Left lung (tissue), 10 donors: ENCODE measurements around the gene VTI1A. TPM values are rescaled to one million over a fixed set of nuclear protein-coding genes. Genes with fewer than 3 reads are reported as not detected.
A peak's percentile ranks its signal among the peaks of the same experiment; 100 is the strongest.

Source experiments
- ATAC-seq: fragments of 200-7000 bp; cut with Tn5 transposase; one replicate; pipeline ENCODE4 v1.9.1; 2020; ENCODE audit warnings: moderate library complexity
- DNase-seq, 4 donors: peaks; one replicate each; pipeline ENCODE4 v3.0.0-alpha.2; 2013 to 2020
- H3K27ac ChIP-seq, 2 donors: fragments of 200-600 bp; sonication (generic) in 1 of 2; one replicate each; pipeline versions ENCODE4 v1.5.0 to v1.8.0; 2020 to 2021
- H3K27me3 ChIP-seq, 2 donors: fragments of 200-600 bp; sonication (generic) in 1 of 2; one replicate each; pipeline versions ENCODE4 v1.5.0 to v1.8.0; 2020 to 2021
- H3K36me3 ChIP-seq, 2 donors: fragments of 200-600 bp; sonication (generic) in 1 of 2; one replicate each; pipeline versions ENCODE4 v1.5.0 to v1.8.0; 2020 to 2021
- H3K4me1 ChIP-seq, 2 donors: fragments of 200-600 bp; one replicate each; pipeline ENCODE4 v1.8.0; 2021
- H3K4me3 ChIP-seq, 2 donors: fragments of 200-600 bp; sonication (generic) in 1 of 2; one replicate each; pipeline versions ENCODE4 v1.5.0 to v1.8.0; 2020 to 2021; ENCODE audit warnings: mild to moderate bottlenecking in 1 of 2
- H3K9me3 ChIP-seq, 2 donors: fragments of 200-600 bp; sonication (generic) in 1 of 2; one replicate each; pipeline versions ENCODE4 v1.5.0 to v1.8.0; 2020 to 2021
- CTCF ChIP-seq, 2 donors: fragments of 200-600 bp; sonication (generic) in 1 of 2; IDR thresholded peaks; one replicate each; pipeline versions ENCODE4 v1.5.0 to v1.8.0; 2021; ENCODE audit warnings: antibody characterized with exemption in 2 of 2
- intact Hi-C, 2 donors: fragments of 100-400 bp; cut with DNase I; formaldehyde crosslinking; loops; one replicate each; pipeline versions ENCODE4 v1.11.2 to v1.14.2; 2022
- polyA plus RNA-seq, 6 donors: library from polyadenylated mRNA; unstranded; fragments of 120-200 nt; gene quantifications; one replicate each; pipeline ENCODE4 v1.2.1, GENCODE V29; 2013; ENCODE audit not compliant: insufficient read length in 6 of 6
- total RNA-seq, 2 donors: library from RNA; stranded (reverse); fragmentation: NEBNext Ultra II Directional; extraction: Animal tissue kit (Norgen Biotek cat#: 25700); gene quantifications; one replicate each; pipeline ENCODE4 v1.2.1, GENCODE V29; 2021
- donor health status: DM: no; HTN: yes; CAD: no.
- donor health status: DM: no; HTN: no; CAD: no.

VTI1A gene
- total and polyA plus RNA-seq, 8 donors: 13.6 to 39.0 (median 17.7) TPM

GRCh38 chr10:112614072-112614471 lies 167.1 kb downstream of the VTI1A start:
- intact Hi-C loops: no loop called here
- no peaks in the 10 kb centered on the region for H3K4me1 ChIP-seq
- no peak overlapping the region for H3K27ac ChIP-seq
- ATAC-seq (peak; percentile 72), DNase-seq (no peak)
- no peaks in the 10 kb centered on the region for H3K27me3 ChIP-seq
- H3K36me3 ChIP-seq: no peaks in the 10 kb centered on the region
- peaks cover 0 to 10% of the 10 kb centered on the region in 2 donors for H3K9me3 ChIP-seq
- no peak overlapping the region for H3K4me3 ChIP-seq
- TF ChIP-seq CTCF (IDR thresholded peaks at IDR 0.05): no peak

DNA sequence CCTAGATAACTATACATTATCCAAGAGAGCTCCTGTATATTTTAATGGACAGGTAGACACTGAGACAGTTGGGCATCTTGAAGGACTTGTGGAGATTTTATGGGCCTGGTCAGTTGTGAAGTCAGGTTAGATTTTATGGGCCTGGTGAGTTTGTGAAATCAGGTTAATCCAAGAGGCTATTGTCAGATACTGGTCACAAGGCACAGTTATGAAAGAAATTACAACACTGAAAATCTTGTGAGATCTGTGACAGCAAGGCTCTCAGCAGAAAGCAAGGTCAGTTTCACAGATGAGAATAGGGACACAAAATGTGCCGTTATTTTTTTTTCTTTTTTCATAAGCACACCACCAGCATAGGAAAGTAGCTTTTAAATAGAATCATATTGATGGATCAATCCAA lies 167.6 kb downstream of the VTI1A start:
- ATAC-seq (peak; percentile 27), DNase-seq (no peak)

DNA sequence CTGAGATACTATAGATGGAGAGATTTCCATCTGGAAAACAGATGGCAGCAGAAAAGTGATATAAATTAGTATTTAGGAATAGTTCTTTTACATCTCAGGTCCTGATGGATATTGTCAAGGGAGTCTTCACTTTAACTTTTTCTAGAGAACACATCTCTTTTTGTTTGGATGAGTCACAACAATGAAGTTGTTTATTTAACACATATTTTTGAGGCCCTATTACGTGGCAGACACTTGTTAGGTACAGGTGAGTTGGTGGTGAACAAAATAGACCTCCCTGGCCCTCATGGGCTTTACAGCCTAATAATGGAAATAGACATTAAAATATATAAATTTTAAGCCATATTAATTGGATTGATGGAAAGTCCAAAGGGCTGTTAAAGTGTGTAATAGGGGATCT lies 168.3 kb downstream of the VTI1A start:
- no peaks in the 10 kb centered on the region for H3K4me1 ChIP-seq
- TF ChIP-seq CTCF (IDR thresholded peaks at IDR 0.05): no peak
- intact Hi-C loops: no loop called here
- ATAC-seq (no peak), DNase-seq (no peak)
- peaks cover 0 to 10% of the 10 kb centered on the region in 2 donors for H3K9me3 ChIP-seq
- no peak overlapping the region for H3K27ac ChIP-seq
- no peak overlapping the region for H3K4me3 ChIP-seq
- no peaks in the 10 kb centered on the region for H3K27me3 ChIP-seq
- H3K36me3 ChIP-seq: no peaks in the 10 kb centered on the region

More for the DNA sequence above, 167.6 kb downstream of the VTI1A start:
- H3K4me1 ChIP-seq: no peaks in the 10 kb centered on the region
- H3K4me3 ChIP-seq: no peak overlapping the region
- TF ChIP-seq CTCF (IDR thresholded peaks at IDR 0.05): no peak
- H3K9me3 ChIP-seq: peaks cover 0 to 10% of the 10 kb centered on the region in 2 donors
- no peak overlapping the region for H3K27ac ChIP-seq
- intact Hi-C loops: no loop called here
- no peaks in the 10 kb centered on the region for H3K36me3 ChIP-seq
- H3K27me3 ChIP-seq: no peaks in the 10 kb centered on the region

DNA sequence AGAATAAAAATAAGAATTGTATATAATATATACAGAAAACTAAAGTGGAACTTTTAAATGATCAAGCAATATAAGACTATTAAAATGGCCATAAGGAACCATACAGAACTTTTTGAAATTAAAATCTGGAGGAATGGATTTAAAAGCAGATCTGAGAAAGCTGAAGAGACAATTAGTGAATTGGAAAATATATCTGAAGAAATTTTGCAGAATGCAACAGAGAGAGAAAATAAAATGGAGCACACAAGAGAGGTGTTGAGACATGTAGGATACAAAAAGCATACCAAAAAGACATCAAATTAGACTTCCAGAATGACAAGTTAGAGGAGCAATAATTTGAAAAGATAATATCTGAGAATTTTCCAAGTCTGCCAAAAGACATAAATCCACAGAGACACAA lies 169.6 kb downstream of the VTI1A start:
- ATAC-seq: no peak
- no peak overlapping the region for H3K4me3 ChIP-seq
- no peaks in the 10 kb centered on the region for H3K27me3 ChIP-seq

GRCh38 chr10:112618814-112619213 lies 171.8 kb downstream of the VTI1A start:
- no peaks in the 10 kb centered on the region for H3K36me3 ChIP-seq
- DNase-seq (peak in 2 of 4 donors; percentile 48 to 59), ATAC-seq (no peak)
- H3K4me1 ChIP-seq: no peaks in the 10 kb centered on the region
- peaks cover 0 to 10% of the 10 kb centered on the region in 2 donors for H3K9me3 ChIP-seq
- no peak overlapping the region for H3K4me3 ChIP-seq
- no peaks in the 10 kb centered on the region for H3K27me3 ChIP-seq
- no peak for TF ChIP-seq CTCF (IDR thresholded peaks at IDR 0.05)
- intact Hi-C loops: no loop called here
- no peak overlapping the region for H3K27ac ChIP-seq

More for the DNA sequence above, 169.6 kb downstream of the VTI1A start:
- H3K4me1 ChIP-seq: no peaks in the 10 kb centered on the region
- H3K9me3 ChIP-seq: peaks cover 0 to 10% of the 10 kb centered on the region in 2 donors
- no peaks in the 10 kb centered on the region for H3K36me3 ChIP-seq
- TF ChIP-seq CTCF (IDR thresholded peaks at IDR 0.05): no peak
- intact Hi-C loops: no loop called here
- no peak overlapping the region for H3K27ac ChIP-seq
- no peak for DNase-seq
